H1 (cell line): ENCODE data around the gene CDKN2B. TPM values are rescaled to one million over a fixed set of nuclear protein-coding genes. Genes with fewer than 3 reads are reported as not detected.
A peak's percentile ranks its signal among the peaks of the same experiment; 100 is the strongest.

Experiments used
- GTF2F1 ChIP-seq: IDR thresholded peaks from 2 replicates; pipeline ENCODE4 v1.6.1; 2012; ENCODE audit warnings: low read depth, low read length, improper control_type of control experiment, borderline replicate concordance
- KDM1A ChIP-seq: fragments of 200-600, 300-600 bp; sonication (generic); IDR thresholded peaks from 2 replicates; pipeline ENCODE4 v1.7.1; 2016; ENCODE audit warnings: mild to moderate bottlenecking, low read length, borderline replicate concordance
- TAF1 ChIP-seq: IDR thresholded peaks from 2 replicates; pipeline ENCODE4 v1.6.1; 2011; ENCODE audit warnings: mild to moderate bottlenecking, low read depth, low read length
- polyA plus RNA-seq, 7 experiments: library from polyadenylated mRNA; depleted of rRNA in 3 of 7; stranded (reverse) in 5 of 7; unstranded in 2 of 7; fragments of >200 nt in 5 of 7; fragments of 200-250 nt in 2 of 7; gene quantifications; 1 replicate in 5 of 7; 2 replicates in 1 of 7; 4 replicates in 1 of 7; pipeline versions ENCODE4 v1.2.1 to v1.2.3, GENCODE V29; 2011 to 2013; ENCODE audit warnings: missing spikeins in 2 of 7, mixed read lengths in 2 of 7
- total RNA-seq: library from RNA; stranded (reverse); fragmentation: NEBNext Ultra II Directional; extraction: Animal tissue kit (Norgen Biotek cat#: 25700); gene quantifications from 2 replicates; pipeline ENCODE4 v1.2.1, GENCODE V29; 2021
- TF ChIP-seq, protein P1 (sequence below): IDR thresholded peaks from 2 replicates; pipeline ENCODE4 v1.6.1; 2012; ENCODE audit warnings: low read length, inconsistent platforms
- TF ChIP-seq, protein P2 (sequence below): fragments of 300-600 bp; sonication (generic); IDR thresholded peaks from 2 replicates; pipeline ENCODE4 v1.7.1; 2012; ENCODE audit warnings: low read length, moderate library complexity, mild to moderate bottlenecking, inconsistent platforms; ENCODE audit not compliant: insufficient replicate concordance

Gene CDKN2B
- total and polyA plus RNA-seq, 2 of the 8 experiments (the other 6 are each of a cell fraction or from before 2014, with no cell fraction given), result 0.20 to 0.88 TPM

DNA sequence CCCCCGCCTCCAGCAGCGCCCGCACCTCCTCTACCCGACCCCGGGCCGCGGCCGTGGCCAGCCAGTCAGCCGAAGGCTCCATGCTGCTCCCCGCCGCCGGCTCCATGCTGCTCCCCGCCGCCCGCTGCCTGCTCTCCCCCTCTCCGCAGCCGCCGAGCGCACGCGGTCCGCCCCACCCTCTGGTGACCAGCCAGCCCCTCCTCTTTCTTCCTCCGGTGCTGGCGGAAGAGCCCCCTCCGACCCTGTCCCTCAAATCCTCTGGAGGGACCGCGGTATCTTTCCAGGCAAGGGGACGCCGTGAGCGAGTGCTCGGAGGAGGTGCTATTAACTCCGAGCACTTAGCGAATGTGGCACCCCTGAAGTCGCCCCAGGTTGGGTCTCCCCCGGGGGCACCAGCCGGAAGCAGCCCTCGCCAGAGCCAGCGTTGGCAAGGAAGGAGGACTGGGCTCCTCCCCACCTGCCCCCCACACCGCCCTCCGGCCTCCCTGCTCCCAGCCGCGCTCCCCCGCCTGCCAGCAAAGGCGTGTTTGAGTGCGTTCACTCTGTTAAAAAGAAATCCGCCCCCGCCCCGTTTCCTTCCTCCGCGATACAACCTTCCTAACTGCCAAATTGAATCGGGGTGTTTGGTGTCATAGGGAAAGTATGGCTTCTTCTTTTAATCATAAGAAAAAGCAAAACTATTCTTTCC lies 34.2 kb downstream of the CDKN2B start (continued):
- TF ChIP-seq, protein P1, sequence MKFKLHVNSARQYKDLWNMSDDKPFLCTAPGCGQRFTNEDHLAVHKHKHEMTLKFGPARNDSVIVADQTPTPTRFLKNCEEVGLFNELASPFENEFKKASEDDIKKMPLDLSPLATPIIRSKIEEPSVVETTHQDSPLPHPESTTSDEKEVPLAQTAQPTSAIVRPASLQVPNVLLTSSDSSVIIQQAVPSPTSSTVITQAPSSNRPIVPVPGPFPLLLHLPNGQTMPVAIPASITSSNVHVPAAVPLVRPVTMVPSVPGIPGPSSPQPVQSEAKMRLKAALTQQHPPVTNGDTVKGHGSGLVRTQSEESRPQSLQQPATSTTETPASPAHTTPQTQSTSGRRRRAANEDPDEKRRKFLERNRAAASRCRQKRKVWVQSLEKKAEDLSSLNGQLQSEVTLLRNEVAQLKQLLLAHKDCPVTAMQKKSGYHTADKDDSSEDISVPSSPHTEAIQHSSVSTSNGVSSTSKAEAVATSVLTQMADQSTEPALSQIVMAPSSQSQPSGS, result no peak
- TF ChIP-seq GTF2F1, result no peak
- TF ChIP-seq, protein P2, sequence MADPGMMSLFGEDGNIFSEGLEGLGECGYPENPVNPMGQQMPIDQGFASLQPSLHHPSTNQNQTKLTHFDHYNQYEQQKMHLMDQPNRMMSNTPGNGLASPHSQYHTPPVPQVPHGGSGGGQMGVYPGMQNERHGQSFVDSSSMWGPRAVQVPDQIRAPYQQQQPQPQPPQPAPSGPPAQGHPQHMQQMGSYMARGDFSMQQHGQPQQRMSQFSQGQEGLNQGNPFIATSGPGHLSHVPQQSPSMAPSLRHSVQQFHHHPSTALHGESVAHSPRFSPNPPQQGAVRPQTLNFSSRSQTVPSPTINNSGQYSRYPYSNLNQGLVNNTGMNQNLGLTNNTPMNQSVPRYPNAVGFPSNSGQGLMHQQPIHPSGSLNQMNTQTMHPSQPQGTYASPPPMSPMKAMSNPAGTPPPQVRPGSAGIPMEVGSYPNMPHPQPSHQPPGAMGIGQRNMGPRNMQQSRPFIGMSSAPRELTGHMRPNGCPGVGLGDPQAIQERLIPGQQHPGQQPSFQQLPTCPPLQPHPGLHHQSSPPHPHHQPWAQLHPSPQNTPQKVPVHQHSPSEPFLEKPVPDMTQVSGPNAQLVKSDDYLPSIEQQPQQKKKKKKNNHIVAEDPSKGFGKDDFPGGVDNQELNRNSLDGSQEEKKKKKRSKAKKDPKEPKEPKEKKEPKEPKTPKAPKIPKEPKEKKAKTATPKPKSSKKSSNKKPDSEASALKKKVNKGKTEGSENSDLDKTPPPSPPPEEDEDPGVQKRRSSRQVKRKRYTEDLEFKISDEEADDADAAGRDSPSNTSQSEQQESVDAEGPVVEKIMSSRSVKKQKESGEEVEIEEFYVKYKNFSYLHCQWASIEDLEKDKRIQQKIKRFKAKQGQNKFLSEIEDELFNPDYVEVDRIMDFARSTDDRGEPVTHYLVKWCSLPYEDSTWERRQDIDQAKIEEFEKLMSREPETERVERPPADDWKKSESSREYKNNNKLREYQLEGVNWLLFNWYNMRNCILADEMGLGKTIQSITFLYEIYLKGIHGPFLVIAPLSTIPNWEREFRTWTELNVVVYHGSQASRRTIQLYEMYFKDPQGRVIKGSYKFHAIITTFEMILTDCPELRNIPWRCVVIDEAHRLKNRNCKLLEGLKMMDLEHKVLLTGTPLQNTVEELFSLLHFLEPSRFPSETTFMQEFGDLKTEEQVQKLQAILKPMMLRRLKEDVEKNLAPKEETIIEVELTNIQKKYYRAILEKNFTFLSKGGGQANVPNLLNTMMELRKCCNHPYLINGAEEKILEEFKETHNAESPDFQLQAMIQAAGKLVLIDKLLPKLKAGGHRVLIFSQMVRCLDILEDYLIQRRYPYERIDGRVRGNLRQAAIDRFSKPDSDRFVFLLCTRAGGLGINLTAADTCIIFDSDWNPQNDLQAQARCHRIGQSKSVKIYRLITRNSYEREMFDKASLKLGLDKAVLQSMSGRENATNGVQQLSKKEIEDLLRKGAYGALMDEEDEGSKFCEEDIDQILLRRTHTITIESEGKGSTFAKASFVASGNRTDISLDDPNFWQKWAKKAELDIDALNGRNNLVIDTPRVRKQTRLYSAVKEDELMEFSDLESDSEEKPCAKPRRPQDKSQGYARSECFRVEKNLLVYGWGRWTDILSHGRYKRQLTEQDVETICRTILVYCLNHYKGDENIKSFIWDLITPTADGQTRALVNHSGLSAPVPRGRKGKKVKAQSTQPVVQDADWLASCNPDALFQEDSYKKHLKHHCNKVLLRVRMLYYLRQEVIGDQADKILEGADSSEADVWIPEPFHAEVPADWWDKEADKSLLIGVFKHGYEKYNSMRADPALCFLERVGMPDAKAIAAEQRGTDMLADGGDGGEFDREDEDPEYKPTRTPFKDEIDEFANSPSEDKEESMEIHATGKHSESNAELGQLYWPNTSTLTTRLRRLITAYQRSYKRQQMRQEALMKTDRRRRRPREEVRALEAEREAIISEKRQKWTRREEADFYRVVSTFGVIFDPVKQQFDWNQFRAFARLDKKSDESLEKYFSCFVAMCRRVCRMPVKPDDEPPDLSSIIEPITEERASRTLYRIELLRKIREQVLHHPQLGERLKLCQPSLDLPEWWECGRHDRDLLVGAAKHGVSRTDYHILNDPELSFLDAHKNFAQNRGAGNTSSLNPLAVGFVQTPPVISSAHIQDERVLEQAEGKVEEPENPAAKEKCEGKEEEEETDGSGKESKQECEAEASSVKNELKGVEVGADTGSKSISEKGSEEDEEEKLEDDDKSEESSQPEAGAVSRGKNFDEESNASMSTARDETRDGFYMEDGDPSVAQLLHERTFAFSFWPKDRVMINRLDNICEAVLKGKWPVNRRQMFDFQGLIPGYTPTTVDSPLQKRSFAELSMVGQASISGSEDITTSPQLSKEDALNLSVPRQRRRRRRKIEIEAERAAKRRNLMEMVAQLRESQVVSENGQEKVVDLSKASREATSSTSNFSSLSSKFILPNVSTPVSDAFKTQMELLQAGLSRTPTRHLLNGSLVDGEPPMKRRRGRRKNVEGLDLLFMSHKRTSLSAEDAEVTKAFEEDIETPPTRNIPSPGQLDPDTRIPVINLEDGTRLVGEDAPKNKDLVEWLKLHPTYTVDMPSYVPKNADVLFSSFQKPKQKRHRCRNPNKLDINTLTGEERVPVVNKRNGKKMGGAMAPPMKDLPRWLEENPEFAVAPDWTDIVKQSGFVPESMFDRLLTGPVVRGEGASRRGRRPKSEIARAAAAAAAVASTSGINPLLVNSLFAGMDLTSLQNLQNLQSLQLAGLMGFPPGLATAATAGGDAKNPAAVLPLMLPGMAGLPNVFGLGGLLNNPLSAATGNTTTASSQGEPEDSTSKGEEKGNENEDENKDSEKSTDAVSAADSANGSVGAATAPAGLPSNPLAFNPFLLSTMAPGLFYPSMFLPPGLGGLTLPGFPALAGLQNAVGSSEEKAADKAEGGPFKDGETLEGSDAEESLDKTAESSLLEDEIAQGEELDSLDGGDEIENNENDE, result no peak
- TF ChIP-seq KDM1A, result 0 out of 2 replicates have a peak, but pooled peaks have one; percentile 31
- TF ChIP-seq TAF1, result no peak
